Transverse colon (tissue), 4 donors: Measurements from ENCODE around the gene VWA8. TPM values are rescaled to one million over a fixed set of nuclear protein-coding genes. Genes with fewer than 3 reads are reported as not detected.

Experiments used
- DNase-seq: peaks from one replicate; pipeline ENCODE4 v3.0.0-alpha.2; 2019
- H3K27ac ChIP-seq, 4 donors: fragments of 200-600 bp; sonication (generic); 2 replicates each; pipeline ENCODE4 v1.5.1; 2016 to 2018; ENCODE audit warnings: inconsistent platforms in 4 of 4
- H3K27me3 ChIP-seq: fragments of 200-600 bp; sonication (generic); 2 replicates; pipeline ENCODE4 v1.5.1; 2017; ENCODE audit warnings: inconsistent platforms
- H3K36me3 ChIP-seq, 4 donors: fragments of 200-600 bp; sonication (generic); 2 replicates each; pipeline ENCODE4 v1.5.1; 2017 to 2019; ENCODE audit warnings: inconsistent platforms in 4 of 4
- H3K4me1 ChIP-seq, 4 donors: fragments of 200-600 bp; sonication (generic); 2 replicates each; pipeline ENCODE4 v1.5.1; 2017 to 2020; ENCODE audit warnings: inconsistent platforms in 4 of 4
- H3K4me3 ChIP-seq, 4 donors: fragments of 200-600 bp; sonication (generic); 1 replicate in 1 of 4; 2 replicates in 3 of 4; pipeline versions ENCODE4 v1.5.1 to v1.6.1; 2017 to 2019; ENCODE audit warnings: inconsistent platforms in 4 of 4
- H3K9me3 ChIP-seq, 2 donors: fragments of 200-600 bp; sonication (generic); 2 replicates each; pipeline ENCODE4 v1.5.1; 2017 to 2019; ENCODE audit warnings: inconsistent platforms in 2 of 2
- EP300 ChIP-seq: sonication (generic); formaldehyde crosslinking; IDR thresholded peaks from one replicate; pipeline ENCODE4 v1.6.1; 2017; ENCODE audit warnings: antibody characterized with exemption, low read depth
- POLR2A ChIP-seq: fragments of 450-650 bp; IDR thresholded peaks from one replicate; pipeline ENCODE4 v1.6.1; 2016; ENCODE audit warnings: antibody characterized with exemption, mild to moderate bottlenecking, moderate library complexity
- POLR2AphosphoS5 ChIP-seq, 3 donors: sonication (generic); formaldehyde crosslinking; IDR thresholded peaks; one replicate each; pipeline ENCODE4 v1.6.1; 2016; ENCODE audit warnings: antibody characterized with exemption in 3 of 3
- WGBS, 2 donors: methylation state at CpG; one replicate each; pipeline ENCODE4 v1.1.5; 2018; ENCODE audit warnings: low coverage in 1 of 2; 5-methylcytosine and 5-hydroxymethylcytosine counted together
- in situ Hi-C, 4 donors: fragments of 200-750 bp; cut with MboI; loops; one replicate each; pipeline versions ENCODE4 v1.15.0 to v1.15.1; 2017; ENCODE audit warnings: low sequenced_read_pairs in 3 of 4, low pct_ligation_motif_present in 1 of 4, low pct_unique_long_range_greater_than_20kb in 1 of 4
- intact Hi-C: fragments of 100-400 bp; cut with DNase I; formaldehyde crosslinking; loops from one replicate; pipeline ENCODE4 v1.15.1; 2023; ENCODE audit warnings: low total_unique reads
- total RNA-seq, 4 donors: library from RNA; depleted of rRNA; stranded (reverse); fragments of >200 nt; gene quantifications; one replicate each; pipeline ENCODE4 v1.1.0, GENCODE V29; 2016
- TF ChIP-seq, protein P1 (sequence below), 5 experiments: fragments of 200-600 bp in 3 of 5; fragments of 450-650 bp in 2 of 5; sonication (generic) in 3 of 5; IDR thresholded peaks; 1 replicate in 2 of 5; 2 replicates in 3 of 5; pipeline ENCODE4 v1.5.1; 2016 to 2017; ENCODE audit warnings: antibody characterized with exemption in 5 of 5, inconsistent platforms in 3 of 5, mild to moderate bottlenecking in 2 of 5, moderate library complexity in 1 of 5

Gene VWA8
- total RNA-seq, 4 donors from 2014 or later = 12.7 to 65.1 (median 35.0) TPM

DNA sequence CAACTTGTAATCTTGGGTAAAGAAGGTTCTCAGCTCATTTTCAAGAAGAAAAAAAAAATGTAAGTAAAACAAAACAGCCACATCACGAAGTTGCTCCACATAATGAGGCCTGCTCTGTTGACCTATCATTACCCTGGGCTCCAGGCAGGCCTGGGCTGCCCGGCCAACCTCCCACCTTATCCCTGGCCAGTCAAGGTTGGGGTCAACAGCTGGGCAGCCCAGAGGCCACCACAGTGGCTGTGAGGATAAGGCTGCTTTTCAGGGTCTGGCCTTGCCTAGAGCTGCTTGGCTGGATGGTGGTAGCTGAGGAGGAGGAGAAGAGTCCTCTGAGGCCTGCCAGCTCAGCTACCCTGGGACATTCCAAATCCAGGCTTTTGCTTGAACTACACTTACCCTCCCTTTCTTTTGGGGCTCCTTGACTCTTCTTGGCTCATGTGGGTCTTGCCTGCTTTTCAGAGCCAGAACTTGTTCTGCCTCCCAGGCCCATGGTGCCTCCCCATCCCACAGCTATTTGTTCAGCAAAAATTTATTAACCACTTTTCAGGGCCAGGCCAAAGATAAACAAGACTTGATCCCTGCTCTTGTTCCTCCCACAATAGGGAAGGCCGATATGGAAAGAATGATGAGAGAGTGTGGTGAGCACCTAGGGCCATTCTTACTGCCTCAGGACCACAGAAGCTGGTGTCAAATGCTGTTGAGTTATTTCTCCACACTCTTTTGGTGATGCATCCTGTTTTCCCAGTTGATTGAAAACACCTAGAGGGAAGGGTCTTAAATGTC, 401.9 kb downstream of the VWA8 start:
- no peaks in the 10 kb centered on the region for H3K36me3 ChIP-seq
- no peak for DNase-seq
- in situ Hi-C loops (no loop called here), intact Hi-C loops (no loop called here)
- no peak overlapping the region for H3K4me3 ChIP-seq
- no peak for TF ChIP-seq POLR2AphosphoS5 (IDR thresholded peaks at IDR 0.05)
- no peak for TF ChIP-seq POLR2A
- TF ChIP-seq, protein P1, sequence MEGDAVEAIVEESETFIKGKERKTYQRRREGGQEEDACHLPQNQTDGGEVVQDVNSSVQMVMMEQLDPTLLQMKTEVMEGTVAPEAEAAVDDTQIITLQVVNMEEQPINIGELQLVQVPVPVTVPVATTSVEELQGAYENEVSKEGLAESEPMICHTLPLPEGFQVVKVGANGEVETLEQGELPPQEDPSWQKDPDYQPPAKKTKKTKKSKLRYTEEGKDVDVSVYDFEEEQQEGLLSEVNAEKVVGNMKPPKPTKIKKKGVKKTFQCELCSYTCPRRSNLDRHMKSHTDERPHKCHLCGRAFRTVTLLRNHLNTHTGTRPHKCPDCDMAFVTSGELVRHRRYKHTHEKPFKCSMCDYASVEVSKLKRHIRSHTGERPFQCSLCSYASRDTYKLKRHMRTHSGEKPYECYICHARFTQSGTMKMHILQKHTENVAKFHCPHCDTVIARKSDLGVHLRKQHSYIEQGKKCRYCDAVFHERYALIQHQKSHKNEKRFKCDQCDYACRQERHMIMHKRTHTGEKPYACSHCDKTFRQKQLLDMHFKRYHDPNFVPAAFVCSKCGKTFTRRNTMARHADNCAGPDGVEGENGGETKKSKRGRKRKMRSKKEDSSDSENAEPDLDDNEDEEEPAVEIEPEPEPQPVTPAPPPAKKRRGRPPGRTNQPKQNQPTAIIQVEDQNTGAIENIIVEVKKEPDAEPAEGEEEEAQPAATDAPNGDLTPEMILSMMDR (IDR thresholded peaks at IDR 0.05) = no peak
- no peak for TF ChIP-seq EP300
- WGBS, 2 donors = 85 to 86% methylated on average over 1 to 3 of the region's 3 CpGs
- H3K4me1 ChIP-seq = peaks cover 0 to 23% (median 8%) of the 10 kb centered on the region in 4 donors
- no peak overlapping the region for H3K27ac ChIP-seq
- H3K27me3 ChIP-seq = no peaks in the 10 kb centered on the region
- H3K9me3 ChIP-seq = no peaks in the 10 kb centered on the region

DNA sequence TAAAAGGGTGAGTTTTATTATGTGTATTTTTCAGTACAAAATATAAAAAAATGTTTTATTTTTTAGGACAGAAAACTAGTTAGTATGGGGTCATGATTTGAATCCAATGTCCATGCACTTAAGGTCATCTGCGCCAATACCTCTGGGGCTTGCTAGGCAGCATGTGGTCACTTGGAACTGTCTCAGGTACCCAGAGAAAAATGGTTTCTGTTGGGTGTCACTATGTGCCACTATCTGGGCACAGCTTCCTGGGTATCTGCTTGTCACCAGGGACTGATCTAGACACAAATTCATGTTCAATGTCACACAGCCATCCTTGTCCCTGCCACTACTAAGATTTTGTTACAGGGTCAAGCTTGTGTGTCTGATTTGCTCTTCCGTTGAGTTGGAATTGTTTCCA, 403.2 kb downstream of the VWA8 start:
- H3K27ac ChIP-seq = no peak overlapping the region
- no peak for TF ChIP-seq EP300
- no peak for TF ChIP-seq POLR2A
- TF ChIP-seq, protein P1 (IDR thresholded peaks at IDR 0.05) = no peak
- TF ChIP-seq POLR2AphosphoS5 (IDR thresholded peaks at IDR 0.05) = no peak
- peaks cover 0 to 11% (median under 1%) of the 10 kb centered on the region in 4 donors for H3K4me1 ChIP-seq
- H3K4me3 ChIP-seq = no peak overlapping the region
- no peaks in the 10 kb centered on the region for H3K27me3 ChIP-seq
- WGBS, 2 donors = 96 to 100% methylated on average over 1 to 2 of the region's 2 CpGs
- intact Hi-C loops = no loop called here
- in situ Hi-C loops = no loop called here
- DNase-seq = no peak
- no peaks in the 10 kb centered on the region for H3K9me3 ChIP-seq
- no peaks in the 10 kb centered on the region for H3K36me3 ChIP-seq

DNA sequence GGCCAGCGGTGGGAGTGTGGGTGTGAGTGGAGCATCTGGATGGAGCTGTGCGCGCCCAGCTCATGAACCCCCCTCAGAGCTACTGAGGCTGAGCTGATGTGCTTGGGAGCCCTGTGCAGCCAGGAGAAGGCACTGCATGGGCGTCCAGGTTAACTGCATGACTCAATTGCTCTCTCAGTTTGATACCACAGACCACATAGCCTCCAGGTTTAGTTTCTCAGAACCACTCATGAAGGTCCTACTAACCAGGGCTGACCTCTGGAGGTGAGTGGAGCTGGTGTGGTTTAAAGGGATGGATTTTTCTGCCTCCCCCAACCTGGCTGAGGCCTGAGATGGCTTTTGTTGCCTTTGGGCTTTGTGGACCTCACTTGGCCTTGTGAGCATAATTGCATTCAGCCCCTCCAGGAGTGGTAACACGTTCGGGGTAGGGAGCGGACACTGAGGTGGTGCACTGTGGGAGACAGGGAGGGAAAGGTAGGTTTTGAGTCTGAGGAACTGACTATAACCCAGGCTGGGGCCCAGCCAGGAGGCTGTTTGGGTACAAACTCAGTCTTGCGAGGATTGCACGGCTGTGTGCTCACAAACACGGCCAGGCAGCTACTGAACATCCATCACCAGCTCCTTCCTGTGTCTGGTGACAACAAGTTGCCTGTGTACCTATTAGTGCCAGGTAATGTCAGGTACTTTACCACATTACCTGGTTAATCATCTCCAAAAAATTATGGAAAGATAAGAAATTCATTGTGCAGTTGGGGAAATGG, 406.1 kb downstream of the VWA8 start:
- H3K4me1 ChIP-seq = no peaks in the 10 kb centered on the region
- H3K27me3 ChIP-seq = no peaks in the 10 kb centered on the region
- in situ Hi-C loops (no loop called here), intact Hi-C loops (no loop called here)
- 84% methylated on average over 10 of the region's 10 CpGs; no CpG with 5 or more reads in 1 of the 2 donors for WGBS, 2 donors
- H3K4me3 ChIP-seq = no peak overlapping the region
- no peaks in the 10 kb centered on the region for H3K36me3 ChIP-seq
- no peak for DNase-seq
- TF ChIP-seq, protein P1 (IDR thresholded peaks at IDR 0.05) = no peak
- no peak for TF ChIP-seq POLR2AphosphoS5 (IDR thresholded peaks at IDR 0.05)
- TF ChIP-seq EP300 = no peak
- TF ChIP-seq POLR2A = no peak
- H3K27ac ChIP-seq = no peak overlapping the region
- no peaks in the 10 kb centered on the region for H3K9me3 ChIP-seq

DNA sequence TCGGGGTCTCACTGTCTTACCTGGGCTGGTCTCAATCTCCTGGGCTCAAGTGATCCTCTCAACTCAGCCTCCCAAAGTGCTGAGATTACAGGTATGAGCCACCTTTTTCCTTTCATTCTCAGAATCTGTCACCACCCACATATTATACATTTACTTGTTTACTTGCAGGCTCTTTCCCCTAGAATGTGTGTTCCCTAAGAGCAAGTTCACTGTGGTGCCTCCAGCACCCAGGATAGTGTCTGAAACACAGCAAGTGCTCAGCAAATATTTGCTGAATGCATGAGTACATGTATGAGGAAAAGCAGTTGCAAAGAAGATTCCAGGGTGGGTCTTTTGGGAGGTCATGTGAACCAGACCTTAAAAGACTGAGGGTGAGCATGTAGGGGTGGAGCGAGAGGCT, 406.7 kb downstream of the VWA8 start:
- intact Hi-C loops (no loop called here), in situ Hi-C loops (no loop called here)
- H3K9me3 ChIP-seq = no peaks in the 10 kb centered on the region
- WGBS, 2 donors = 80 to 86% methylated on average over 1 to 2 of the region's 2 CpGs
- H3K27me3 ChIP-seq = no peaks in the 10 kb centered on the region
- no peaks in the 10 kb centered on the region for H3K36me3 ChIP-seq
- no peak for DNase-seq
- no peak overlapping the region for H3K27ac ChIP-seq
- TF ChIP-seq POLR2AphosphoS5 (IDR thresholded peaks at IDR 0.05) (no peak), POLR2A (no peak), EP300 (no peak)
- TF ChIP-seq, protein P1 (IDR thresholded peaks at IDR 0.05) = no peak
- H3K4me3 ChIP-seq = no peak overlapping the region
- no peaks in the 10 kb centered on the region for H3K4me1 ChIP-seq
